D721Med (cell line): ENCODE results near the gene ARHGAP6.

ENCODE experiments used
- DNase-seq: peaks from one replicate; pipeline ENCODE4 v3.0.0; 2011; ENCODE audit warnings: low spot score; ENCODE audit not compliant: insufficient read length
- FAIRE-seq: peaks from 2 replicates; lab custom pipeline; 2011; peaks lifted over from hg19 to GRCh38; lab: Jason Lieb, UNC
- TF ChIP-seq, protein P1 (sequence below): IDR thresholded peaks from 2 replicates; pipeline ENCODE4 v1.5.1; 2012; ENCODE audit warnings: mild to moderate bottlenecking, control low read depth; ENCODE audit not compliant: insufficient read depth; ENCODE audit errors: missing control alignments

Gene ARHGAP6

DNA sequence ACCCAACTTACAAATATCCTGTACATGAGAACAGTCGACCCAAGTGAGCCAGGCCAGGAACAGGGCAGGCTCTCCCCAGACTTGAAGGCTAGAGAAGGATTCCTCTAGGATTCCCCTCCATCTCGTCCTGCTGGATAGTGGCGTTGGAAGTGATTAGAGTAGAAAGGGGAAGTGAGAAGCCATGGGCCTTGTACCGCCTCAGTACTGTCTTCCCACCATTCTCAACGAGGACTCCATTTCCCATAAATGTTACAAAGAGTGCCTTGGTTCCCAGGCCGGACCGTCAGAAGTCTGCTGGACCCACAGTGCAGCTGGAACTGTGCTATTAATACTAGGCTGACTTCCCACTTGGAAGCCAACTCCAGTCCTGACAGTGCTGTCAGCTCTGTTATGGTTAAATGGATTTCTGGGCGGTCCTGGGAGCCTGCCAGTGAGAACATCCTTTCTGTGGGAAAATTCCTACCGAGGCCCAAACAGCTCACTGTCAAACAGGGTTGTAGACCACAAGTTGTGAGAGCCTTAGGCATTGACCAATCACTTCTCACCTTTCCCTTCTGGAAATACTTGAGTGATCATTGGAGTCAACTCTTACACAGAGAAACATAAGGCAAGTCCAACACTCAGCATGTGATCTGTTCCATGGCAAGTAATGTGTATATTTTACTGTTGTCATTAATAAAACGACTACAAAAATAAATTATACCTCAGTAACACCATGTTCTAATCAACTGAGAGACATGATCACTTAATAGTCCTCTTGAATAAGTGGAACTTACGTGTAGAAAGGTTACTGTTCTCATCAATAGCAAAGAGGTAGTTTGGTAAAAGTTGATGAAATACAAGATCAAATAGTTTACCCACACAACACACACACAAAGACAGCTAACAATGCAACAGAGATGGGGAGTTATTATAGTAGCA, 314.1 kb downstream of the ARHGAP6 start:
- FAIRE-seq: no peak
- TF ChIP-seq, protein P1, sequence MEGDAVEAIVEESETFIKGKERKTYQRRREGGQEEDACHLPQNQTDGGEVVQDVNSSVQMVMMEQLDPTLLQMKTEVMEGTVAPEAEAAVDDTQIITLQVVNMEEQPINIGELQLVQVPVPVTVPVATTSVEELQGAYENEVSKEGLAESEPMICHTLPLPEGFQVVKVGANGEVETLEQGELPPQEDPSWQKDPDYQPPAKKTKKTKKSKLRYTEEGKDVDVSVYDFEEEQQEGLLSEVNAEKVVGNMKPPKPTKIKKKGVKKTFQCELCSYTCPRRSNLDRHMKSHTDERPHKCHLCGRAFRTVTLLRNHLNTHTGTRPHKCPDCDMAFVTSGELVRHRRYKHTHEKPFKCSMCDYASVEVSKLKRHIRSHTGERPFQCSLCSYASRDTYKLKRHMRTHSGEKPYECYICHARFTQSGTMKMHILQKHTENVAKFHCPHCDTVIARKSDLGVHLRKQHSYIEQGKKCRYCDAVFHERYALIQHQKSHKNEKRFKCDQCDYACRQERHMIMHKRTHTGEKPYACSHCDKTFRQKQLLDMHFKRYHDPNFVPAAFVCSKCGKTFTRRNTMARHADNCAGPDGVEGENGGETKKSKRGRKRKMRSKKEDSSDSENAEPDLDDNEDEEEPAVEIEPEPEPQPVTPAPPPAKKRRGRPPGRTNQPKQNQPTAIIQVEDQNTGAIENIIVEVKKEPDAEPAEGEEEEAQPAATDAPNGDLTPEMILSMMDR: no peak
- no peak for DNase-seq

DNA sequence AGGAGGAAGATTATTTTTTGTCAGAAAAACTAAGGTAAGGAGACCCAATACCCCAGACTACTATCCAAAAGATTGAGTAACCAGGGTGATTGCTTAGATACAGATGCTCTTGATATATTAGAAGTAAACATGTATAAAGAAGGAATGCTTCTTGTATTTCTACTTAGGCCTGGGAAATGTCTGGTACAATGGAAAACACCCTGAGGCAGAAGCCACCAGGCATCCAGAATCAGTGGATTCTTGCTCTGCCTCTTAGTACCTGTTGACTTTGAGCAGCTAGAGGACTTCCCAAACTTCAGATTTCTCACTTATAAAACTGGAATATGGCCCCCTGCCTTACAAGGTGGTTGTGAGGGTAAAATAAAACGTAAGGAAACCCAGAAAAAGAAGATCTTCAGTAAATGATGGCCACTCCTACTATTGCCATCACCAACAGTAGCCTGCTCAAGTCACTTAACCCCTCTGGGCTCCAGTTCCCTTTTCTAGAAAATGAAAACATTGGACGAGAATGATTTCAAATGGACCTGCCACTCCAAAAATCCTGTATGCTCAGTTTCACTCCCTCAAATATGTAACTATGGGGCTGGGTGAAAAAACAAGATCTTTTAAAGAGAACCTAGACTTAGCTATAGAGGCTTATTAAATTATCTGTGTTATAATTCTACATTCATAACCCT, 315.9 kb downstream of the ARHGAP6 start:
- no peak for DNase-seq
- TF ChIP-seq, protein P1: no peak
- FAIRE-seq: no peak

DNA sequence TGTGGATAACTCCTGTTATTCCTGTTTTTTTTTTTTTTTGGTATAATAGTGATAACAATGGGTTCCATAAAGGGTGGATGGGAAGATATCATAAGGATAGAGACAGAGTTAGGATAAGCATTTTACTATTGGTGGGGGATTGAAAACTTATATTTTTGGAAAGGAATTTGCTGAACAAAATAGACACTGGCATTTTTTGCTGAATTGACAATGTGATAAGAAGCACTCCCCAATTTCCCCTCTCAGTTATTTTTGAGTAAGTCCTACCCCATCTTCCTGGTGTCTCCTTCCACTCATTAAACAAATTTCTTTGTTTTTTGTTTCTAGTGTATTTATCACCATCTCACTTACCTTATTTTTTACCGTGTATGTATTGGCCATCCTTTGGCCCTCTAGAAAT, 316.7 kb downstream of the ARHGAP6 start:
- FAIRE-seq (no peak), DNase-seq (no peak)
- TF ChIP-seq, protein P1: no peak

DNA sequence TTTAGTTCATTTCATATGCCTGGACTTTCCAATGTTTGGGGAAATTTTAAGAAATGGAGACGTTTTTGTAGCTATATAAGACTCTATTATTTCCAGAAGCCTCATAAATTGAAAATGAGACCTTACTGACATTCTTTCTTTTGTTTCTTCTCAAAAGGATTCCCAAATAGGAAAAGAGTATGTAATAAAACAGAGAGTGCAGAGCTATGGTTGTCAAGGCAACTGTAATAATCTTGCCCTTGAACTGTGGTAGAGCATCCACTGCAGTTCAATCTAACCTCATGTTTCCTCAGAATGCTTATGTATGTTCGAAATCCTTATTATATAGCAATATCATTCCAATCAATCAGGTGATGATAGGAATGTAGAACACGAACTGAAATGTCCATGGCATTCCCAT, 318.4 kb downstream of the ARHGAP6 start:
- FAIRE-seq (no peak), DNase-seq (no peak)
- TF ChIP-seq, protein P1: no peak

DNA sequence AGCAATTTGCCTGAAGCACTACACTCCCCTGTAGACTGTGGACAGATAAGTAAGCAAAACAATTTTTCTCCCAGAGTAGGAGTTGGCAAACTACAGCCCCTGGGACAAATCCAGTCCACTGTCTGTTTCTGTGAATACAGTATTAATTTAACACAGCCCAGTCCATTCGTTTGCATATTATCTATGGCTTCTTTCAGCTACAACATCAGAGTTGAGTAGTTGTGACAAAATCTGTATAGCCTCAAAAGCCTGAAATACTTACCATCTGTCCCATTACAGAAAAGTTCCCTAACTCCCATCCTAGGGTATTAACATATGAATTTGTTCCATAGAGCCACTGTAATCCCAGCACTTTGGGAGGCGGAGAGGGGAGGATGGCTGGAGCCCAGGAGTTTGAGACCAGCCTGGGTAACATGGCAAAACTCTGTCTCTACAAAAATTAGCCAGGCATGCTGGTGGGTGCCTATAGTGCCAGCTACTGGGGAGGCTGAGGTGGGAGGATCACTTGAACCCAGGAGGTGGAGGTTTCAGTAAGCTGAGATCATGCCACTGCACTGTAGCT, 319.5 kb downstream of the ARHGAP6 start:
- FAIRE-seq (no peak), DNase-seq (no peak)
- TF ChIP-seq, protein P1: no peak

DNA sequence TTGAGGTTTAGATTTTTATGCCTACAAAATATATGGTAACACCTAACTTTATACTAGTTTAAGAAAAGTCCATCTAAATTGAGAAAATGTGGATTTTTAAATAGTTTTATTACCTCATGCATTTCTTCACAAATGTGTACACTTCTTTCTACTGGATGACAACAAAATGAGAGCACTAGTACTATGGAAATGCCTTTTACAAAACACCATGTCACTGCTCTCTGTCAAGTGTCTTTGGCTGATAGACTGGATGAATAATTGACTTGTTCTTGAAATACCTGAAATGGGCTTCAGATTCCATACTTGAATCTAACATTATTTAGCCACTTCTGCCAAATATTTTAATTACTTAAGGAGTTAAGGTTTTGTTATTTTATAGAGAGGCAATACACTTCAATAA, 323.0 kb downstream of the ARHGAP6 start:
- no peak for DNase-seq
- no peak for FAIRE-seq
- TF ChIP-seq, protein P1: no peak
